ENCODE measurements around the gene TSPAN7.

Gene TSPAN7

GRCh38 chrX:38538134-38538533, 23.2 kb upstream of the TSPAN7 start:
- no peak overlapping the region for H2AFZ ChIP-seq (ENCODE audit: low read depth, low read length, severe bottlenecking)
- TF ChIP-seq CTCF (IDR thresholded peaks at IDR 0.05; ENCODE audit: insufficient read depth, low read length, poor library complexity, severe bottlenecking) (no peak), EZH2phosphoT487 (conservative IDR thresholded peaks at IDR 0.05; ENCODE audit: low read length) (no peak)
- H3K27me3 ChIP-seq (ENCODE audit: low read length) = no peaks in the 10 kb centered on the region
- H3K36me3 ChIP-seq (ENCODE audit: low read length) = no peaks in the 10 kb centered on the region
- no peaks in the 10 kb centered on the region for H3F3A ChIP-seq (ENCODE audit: insufficient read depth)
- no peaks in the 10 kb centered on the region for H3K9me2 ChIP-seq (replicated peaks; ENCODE audit: insufficient read depth, low read length)
- H3K79me2 ChIP-seq (ENCODE audit: insufficient read depth, low read length) = no peaks in the 10 kb centered on the region
- H3K4me2 ChIP-seq (ENCODE audit: low read depth, low read length, poor library complexity, severe bottlenecking) = no peak overlapping the region
- H4K20me1 ChIP-seq (ENCODE audit: low read depth, low read length) = no peaks in the 10 kb centered on the region
- H3K9me3 ChIP-seq (ENCODE audit: insufficient read depth, low read length) = no peaks in the 10 kb centered on the region
- no peak overlapping the region for H3K27ac ChIP-seq (ENCODE audit: low read depth, low read length)
- H3K9ac ChIP-seq (ENCODE audit: low read length) = no peak overlapping the region
- no peak overlapping the region for H3K4me3 ChIP-seq (ENCODE audit: insufficient read depth, low read length, poor library complexity, severe bottlenecking)

- H3K9me2 ChIP-seq (replicated peaks; ENCODE audit: insufficient read depth, low read length) = no peaks in the 10 kb centered on the region
- no peaks in the 10 kb centered on the region for H3F3A ChIP-seq (ENCODE audit: insufficient read depth)
- no peak overlapping the region for H3K27ac ChIP-seq (ENCODE audit: low read depth, low read length)
- no peak overlapping the region for H3K4me2 ChIP-seq (ENCODE audit: low read depth, low read length, poor library complexity, severe bottlenecking)
- no peaks in the 10 kb centered on the region for H3K9me3 ChIP-seq (ENCODE audit: insufficient read depth, low read length)
- no peak overlapping the region for H3K9ac ChIP-seq (ENCODE audit: low read length)
- H3K27me3 ChIP-seq (ENCODE audit: low read length) = no peaks in the 10 kb centered on the region
- no peak overlapping the region for H2AFZ ChIP-seq (ENCODE audit: low read depth, low read length, severe bottlenecking)
- H3K79me2 ChIP-seq (ENCODE audit: insufficient read depth, low read length) = no peaks in the 10 kb centered on the region
- no peak overlapping the region for H3K4me3 ChIP-seq (ENCODE audit: insufficient read depth, low read length, poor library complexity, severe bottlenecking)
- no peaks in the 10 kb centered on the region for H4K20me1 ChIP-seq (ENCODE audit: low read depth, low read length)
- H3K36me3 ChIP-seq (ENCODE audit: low read length) = no peaks in the 10 kb centered on the region
- TF ChIP-seq EZH2phosphoT487 (conservative IDR thresholded peaks at IDR 0.05; ENCODE audit: low read length) (no peak), CTCF (IDR thresholded peaks at IDR 0.05; ENCODE audit: insufficient read depth, low read length, poor library complexity, severe bottlenecking) (no peak)
Measured at GRCh38 chrX:38539748-38540147, 21.6 kb upstream of the TSPAN7 start.

GRCh38 chrX:38548508-38548907, 12.8 kb upstream of the TSPAN7 start:
- no peaks in the 10 kb centered on the region for H3K9me2 ChIP-seq (replicated peaks; ENCODE audit: insufficient read depth, low read length)

More at GRCh38 chrX:38548508-38548907, 12.8 kb upstream of the TSPAN7 start:
- Histone ChIP-seq H4K20me1 (ENCODE audit: low read depth, low read length) (no peaks in the 10 kb centered on the region), H3F3A (ENCODE audit: insufficient read depth) (no peaks in the 10 kb centered on the region), H3K9me3 (ENCODE audit: insufficient read depth, low read length) (no peaks in the 10 kb centered on the region), H3K27me3 (ENCODE audit: low read length) (no peaks in the 10 kb centered on the region), H3K4me3 (ENCODE audit: insufficient read depth, low read length, poor library complexity, severe bottlenecking) (no peak overlapping the region), H3K79me2 (ENCODE audit: insufficient read depth, low read length) (no peaks in the 10 kb centered on the region), H3K4me2 (ENCODE audit: low read depth, low read length, poor library complexity, severe bottlenecking) (no peak overlapping the region), H3K27ac (ENCODE audit: low read depth, low read length) (no peak overlapping the region), H3K36me3 (ENCODE audit: low read length) (no peaks in the 10 kb centered on the region), H3K9ac (ENCODE audit: low read length) (no peak overlapping the region), H2AFZ (ENCODE audit: low read depth, low read length, severe bottlenecking) (no peak overlapping the region)
- TF ChIP-seq EZH2phosphoT487 (conservative IDR thresholded peaks at IDR 0.05; ENCODE audit: low read length) (no peak), CTCF (IDR thresholded peaks at IDR 0.05; ENCODE audit: insufficient read depth, low read length, poor library complexity, severe bottlenecking) (no peak)
